ENCODE data around the gene CUEDC1.

DNA sequence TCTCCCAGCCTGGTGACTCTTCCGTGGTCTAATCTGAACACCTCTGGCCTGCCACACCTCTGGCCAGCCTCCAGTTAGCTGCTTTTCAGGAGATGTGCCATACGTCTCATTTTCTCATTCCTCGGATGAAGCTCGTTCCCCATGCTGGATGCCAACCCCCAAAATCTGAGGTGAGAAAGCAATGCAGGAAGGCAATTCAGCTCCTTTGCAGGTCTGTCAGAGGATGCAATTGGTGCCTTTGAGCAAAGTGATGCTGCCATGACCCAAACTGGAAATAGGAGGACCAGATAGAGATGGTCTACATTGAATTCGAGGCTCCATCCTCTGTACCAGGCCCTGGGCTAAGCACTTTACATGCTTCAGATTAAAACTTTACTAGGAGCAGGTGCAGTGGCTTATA lies 11.0 kb upstream of the CUEDC1 start:
- TF ChIP-seq, protein P1, sequence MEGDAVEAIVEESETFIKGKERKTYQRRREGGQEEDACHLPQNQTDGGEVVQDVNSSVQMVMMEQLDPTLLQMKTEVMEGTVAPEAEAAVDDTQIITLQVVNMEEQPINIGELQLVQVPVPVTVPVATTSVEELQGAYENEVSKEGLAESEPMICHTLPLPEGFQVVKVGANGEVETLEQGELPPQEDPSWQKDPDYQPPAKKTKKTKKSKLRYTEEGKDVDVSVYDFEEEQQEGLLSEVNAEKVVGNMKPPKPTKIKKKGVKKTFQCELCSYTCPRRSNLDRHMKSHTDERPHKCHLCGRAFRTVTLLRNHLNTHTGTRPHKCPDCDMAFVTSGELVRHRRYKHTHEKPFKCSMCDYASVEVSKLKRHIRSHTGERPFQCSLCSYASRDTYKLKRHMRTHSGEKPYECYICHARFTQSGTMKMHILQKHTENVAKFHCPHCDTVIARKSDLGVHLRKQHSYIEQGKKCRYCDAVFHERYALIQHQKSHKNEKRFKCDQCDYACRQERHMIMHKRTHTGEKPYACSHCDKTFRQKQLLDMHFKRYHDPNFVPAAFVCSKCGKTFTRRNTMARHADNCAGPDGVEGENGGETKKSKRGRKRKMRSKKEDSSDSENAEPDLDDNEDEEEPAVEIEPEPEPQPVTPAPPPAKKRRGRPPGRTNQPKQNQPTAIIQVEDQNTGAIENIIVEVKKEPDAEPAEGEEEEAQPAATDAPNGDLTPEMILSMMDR (conservative IDR thresholded peaks at IDR 0.05; ENCODE audit: low read depth, low read length) = no peak
- TF ChIP-seq POLR2A (IDR thresholded peaks at IDR 0.05; ENCODE audit: low read depth, low read length) (no peak), USF2 (IDR thresholded peaks at IDR 0.05; ENCODE audit: low read depth, low read length) (no peak), MXI1 (IDR thresholded peaks at IDR 0.05; ENCODE audit: borderline replicate concordance, low read depth, low read length) (no peak), MAZ (IDR thresholded peaks at IDR 0.05; ENCODE audit: borderline replicate concordance, low read depth, low read length) (no peak), NFE2L2 (IDR thresholded peaks at IDR 0.05; ENCODE audit: low read depth, low read length) (no peak), CEBPB (IDR thresholded peaks at IDR 0.05; ENCODE audit: low read depth, low read length) (no peak)

All from IMR-90 (cell line).